HUES6 (cell line): ENCODE results near the gene ATL1.
"Not testable (repeated sequence)": the region's sequence is repeated elsewhere in the genome, so short reads cannot be mapped to it uniquely, and the experiment has no call there.

Source experiments
- H3K27ac ChIP-seq: 2 replicates; pipeline ENCODE4 v1.7.0; 2013; ENCODE audit warnings: low read depth, mild to moderate bottlenecking, low read length, inconsistent platforms
- H3K27me3 ChIP-seq: 2 replicates; pipeline ENCODE4 v1.6.1; 2013; ENCODE audit warnings: low read length; ENCODE audit not compliant: control insufficient read depth, insufficient read depth
- H3K36me3 ChIP-seq: 2 replicates; pipeline ENCODE4 v1.6.1; 2013; ENCODE audit warnings: low read length; ENCODE audit not compliant: control insufficient read depth, insufficient read depth
- H3K4me1 ChIP-seq: 2 replicates; pipeline ENCODE4 v1.6.1; 2013; ENCODE audit warnings: low read length; ENCODE audit not compliant: control insufficient read depth, insufficient read depth
- H3K4me3 ChIP-seq: 2 replicates; pipeline ENCODE4 v1.5.1; 2013; ENCODE audit warnings: low read depth, low read length
- H3K9ac ChIP-seq: one replicate; pipeline ENCODE4 v1.6.1; 2013; ENCODE audit warnings: mild to moderate bottlenecking, low read length
- H3K9me3 ChIP-seq: 2 replicates; pipeline ENCODE4 v1.6.1; 2013; ENCODE audit warnings: low read depth, low read length; ENCODE audit not compliant: control insufficient read depth, insufficient read depth

Gene ATL1

GRCh38 chr14:50529288-50530179, 30.4 kb upstream of the ATL1 start:
- H3K9me3 ChIP-seq = no peaks in the 10 kb centered on the region
- H3K27me3 ChIP-seq = no peaks in the 10 kb centered on the region
- no peaks in the 10 kb centered on the region for H3K36me3 ChIP-seq
- H3K27ac ChIP-seq = no peak overlapping the region
- no peak overlapping the region for H3K9ac ChIP-seq
- peaks cover 14% of the 10 kb centered on the region for H3K4me1 ChIP-seq
- peak overlapping the region; percentile 87; the same call in 1 of the 2 replicates for H3K4me3 ChIP-seq

GRCh38 chr14:50530358-50530757, 29.6 kb upstream of the ATL1 start:
- H3K4me3 ChIP-seq = peak overlapping the region; percentile 87

GRCh38 chr14:50530794-50531365, 29.1 kb upstream of the ATL1 start:
- Histone ChIP-seq H3K27me3 (no peaks in the 10 kb centered on the region), H3K4me3 (peak overlapping the region; percentile 87), H3K4me1 (peaks cover 14% of the 10 kb centered on the region), H3K9me3 (0 out of 2 replicates have a peak, but pooled peaks cover 3% of the 10 kb centered on the region), H3K27ac (no peak overlapping the region), H3K9ac (peak overlapping the region; percentile 96), H3K36me3 (no peaks in the 10 kb centered on the region)

More at GRCh38 chr14:50530358-50530757, 29.6 kb upstream of the ATL1 start:
- Histone ChIP-seq H3K9me3 (no peaks in the 10 kb centered on the region), H3K9ac (no peak overlapping the region), H3K27ac (no peak overlapping the region), H3K36me3 (no peaks in the 10 kb centered on the region), H3K4me1 (peaks cover 14% of the 10 kb centered on the region), H3K27me3 (no peaks in the 10 kb centered on the region)

- H3K4me1 ChIP-seq = peaks cover 14% of the 10 kb centered on the region
- H3K9ac ChIP-seq = peak overlapping the region; percentile 96
- H3K36me3 ChIP-seq = no peaks in the 10 kb centered on the region
- peak overlapping the region; percentile 87 for H3K4me3 ChIP-seq
- peak overlapping the region; percentile 96 for H3K27ac ChIP-seq
- H3K9me3 ChIP-seq = peaks cover 5% of the 10 kb centered on the region
- no peaks in the 10 kb centered on the region for H3K27me3 ChIP-seq
Observed at GRCh38 chr14:50531595-50532501, 28.1 kb upstream of the ATL1 start.

- H3K9me3 ChIP-seq = peaks cover 14% of the 10 kb centered on the region
- H3K4me1 ChIP-seq = peaks cover 14% of the 10 kb centered on the region
- peak within 1 kb of the TSS; percentile 87 for H3K4me3 ChIP-seq
- H3K27ac ChIP-seq = peak within 1 kb of the TSS; percentile 96
- H3K9ac ChIP-seq = peak within 1 kb of the TSS; percentile 96
- no peaks in the 10 kb centered on the region for H3K36me3 ChIP-seq
- no peaks in the 10 kb centered on the region for H3K27me3 ChIP-seq
Observed at GRCh38 chr14:50532502-50533240, 27.3 kb upstream of the ATL1 start, which contains the start of gene MAP4K5. TSS of gene MAP4K5 (minus strand) at chr14:50532569. CDS start at chr14:50532049, 520 bp downstream.

GRCh38 chr14:50533241-50533705, 26.7 kb upstream of the ATL1 start:
- Histone ChIP-seq H3K9me3 (peaks cover 20% of the 10 kb centered on the region), H3K9ac (peak overlapping the region; percentile 96), H3K4me1 (peaks cover 14% of the 10 kb centered on the region), H3K27ac (no peak overlapping the region), H3K4me3 (peak overlapping the region; percentile 87), H3K36me3 (no peaks in the 10 kb centered on the region), H3K27me3 (no peaks in the 10 kb centered on the region)

GRCh38 chr14:50533806-50534205, 26.1 kb upstream of the ATL1 start:
- H3K36me3 ChIP-seq = no peaks in the 10 kb centered on the region
- H3K27me3 ChIP-seq = no peaks in the 10 kb centered on the region

GRCh38 chr14:50534416-50534815, 25.5 kb upstream of the ATL1 start:
- Histone ChIP-seq H3K9me3 (peaks cover 22% of the 10 kb centered on the region), H3K4me1 (peaks cover 14% of the 10 kb centered on the region), H3K9ac (no peak overlapping the region), H3K27ac (no peak overlapping the region), H3K27me3 (no peaks in the 10 kb centered on the region), H3K4me3 (no peak overlapping the region), H3K36me3 (no peaks in the 10 kb centered on the region)

More at GRCh38 chr14:50533806-50534205, 26.1 kb upstream of the ATL1 start:
- Histone ChIP-seq H3K4me1 (peaks cover 14% of the 10 kb centered on the region), H3K9ac (no peak overlapping the region), H3K27ac (no peak overlapping the region), H3K4me3 (no peak overlapping the region), H3K9me3 (peaks cover 22% of the 10 kb centered on the region)

GRCh38 chr14:50534997-50535396, 24.9 kb upstream of the ATL1 start:
- no peak overlapping the region for H3K9ac ChIP-seq
- no peaks in the 10 kb centered on the region for H3K36me3 ChIP-seq
- no peak overlapping the region for H3K4me3 ChIP-seq
- no peak overlapping the region for H3K27ac ChIP-seq
- H3K4me1 ChIP-seq = peaks cover 10% of the 10 kb centered on the region
- H3K9me3 ChIP-seq = peaks cover 22% of the 10 kb centered on the region
- no peaks in the 10 kb centered on the region for H3K27me3 ChIP-seq

GRCh38 chr14:50538034-50538433, 21.9 kb upstream of the ATL1 start:
- not testable (repeated sequence) for H3K4me3 ChIP-seq, H3K27ac ChIP-seq, H3K4me1 ChIP-seq, H3K27me3 ChIP-seq, H3K36me3 ChIP-seq, H3K9ac ChIP-seq
- peaks cover 22% of the 10 kb centered on the region for H3K9me3 ChIP-seq
